Endodermal cell (in vitro differentiated cells): ENCODE results near the gene RPS6KA4. TPM values are rescaled to one million over a fixed set of nuclear protein-coding genes. Genes with fewer than 3 reads are reported as not detected.

Experiments
- DNase-seq: peaks from one replicate; pipeline ENCODE4 v3.0.0-alpha.2; 2017
- H3K27ac ChIP-seq: 2 replicates; pipeline ENCODE4 v1.5.1; 2013; ENCODE audit warnings: mild to moderate bottlenecking, low read depth, low read length, moderate library complexity
- H3K27me3 ChIP-seq: 2 replicates; pipeline ENCODE4 v1.6.1; 2013; ENCODE audit warnings: mild to moderate bottlenecking, low read length, moderate library complexity; ENCODE audit not compliant: insufficient read depth, control insufficient read depth, poor library complexity, severe bottlenecking
- H3K36me3 ChIP-seq: 2 replicates; pipeline ENCODE4 v1.7.0; 2013; ENCODE audit warnings: mild to moderate bottlenecking, low read length, moderate library complexity; ENCODE audit not compliant: control insufficient read depth, insufficient read depth
- H3K4me1 ChIP-seq: one replicate; pipeline ENCODE4 v1.7.0; 2013; ENCODE audit warnings: low read length; ENCODE audit not compliant: control insufficient read depth, insufficient read depth
- H3K4me3 ChIP-seq: 2 replicates; pipeline ENCODE4 v1.5.1; 2013; ENCODE audit warnings: mild to moderate bottlenecking, low read length, moderate library complexity
- H3K9ac ChIP-seq: 2 replicates; pipeline ENCODE4 v1.6.1; 2013; ENCODE audit warnings: mild to moderate bottlenecking, low read length, moderate library complexity; ENCODE audit not compliant: poor library complexity, severe bottlenecking; ENCODE audit errors: extremely low read depth
- H3K9me3 ChIP-seq: 2 replicates; pipeline ENCODE4 v1.6.1; 2013; ENCODE audit warnings: mild to moderate bottlenecking, low read length, moderate library complexity; ENCODE audit not compliant: control insufficient read depth
- H3K27ac Mint-ChIP-seq: 2 replicates; pipeline ENCODE4 v1.8.0; 2020; ENCODE audit warnings: mixed read lengths
- H3K27me3 Mint-ChIP-seq: 2 replicates; pipeline ENCODE4 v1.8.0; 2021; ENCODE audit warnings: mild to moderate bottlenecking, mixed read lengths; ENCODE audit not compliant: insufficient read depth
- H3K36me3 Mint-ChIP-seq: 2 replicates; pipeline ENCODE4 v1.8.0; 2020; ENCODE audit warnings: low read depth, mixed read lengths
- H3K4me1 Mint-ChIP-seq: 2 replicates; pipeline ENCODE4 v1.8.0; 2020; ENCODE audit warnings: mixed read lengths
- H3K4me3 Mint-ChIP-seq: 2 replicates; pipeline ENCODE4 v1.8.0; 2020; ENCODE audit warnings: mild to moderate bottlenecking, moderate library complexity, mixed read lengths
- H3K9me3 Mint-ChIP-seq: 2 replicates; pipeline ENCODE4 v1.8.0; 2020; ENCODE audit warnings: mild to moderate bottlenecking, mixed read lengths
- CTCF ChIP-seq: fragments of 200-600 bp; sonication (generic); conservative IDR thresholded peaks from 2 replicates; pipeline ENCODE4 v1.5.0; 2021; ENCODE audit warnings: antibody characterized with exemption, mild to moderate bottlenecking
- WGBS, 2 experiments: methylation state at CpG; one replicate each; pipeline versions ENCODE4 v1.1.5 to v1.1.7; 2013; ENCODE audit warnings: missing lambda C conversion rate in 2 of 2, mixed read lengths in 1 of 2; ENCODE audit not compliant: insufficient coverage in 1 of 2, insufficient read length in 1 of 2; 5-methylcytosine and 5-hydroxymethylcytosine counted together
- total RNA-seq, 2 donors: library from RNA; stranded (reverse); fragmentation: NEBNext Ultra II Directional in 1 of 2; extraction: Animal tissue kit (Norgen Biotek cat#: 25700) in 1 of 2; gene quantifications; 2 replicates in 1 of 2; 3 replicates in 1 of 2; pipeline ENCODE4 v1.2.1, GENCODE V29; 2021

The RPS6KA4 gene
- total RNA-seq, 2 donors from 2014 or later = 13.5 to 14.5 TPM

- peaks cover 3% of the 10 kb centered on the region for H3K36me3 Mint-ChIP-seq
- Histone ChIP-seq H3K36me3 (no peaks in the 10 kb centered on the region), H3K9me3 (no peaks in the 10 kb centered on the region), H3K4me1 (no peaks in the 10 kb centered on the region), H3K9ac (no peak overlapping the region), H3K27me3 (no peaks in the 10 kb centered on the region), H3K4me3 (no peak overlapping the region), H3K27ac (no peak overlapping the region)
- no peaks in the 10 kb centered on the region for H3K9me3 Mint-ChIP-seq
- no peak overlapping the region for H3K27ac Mint-ChIP-seq
- WGBS, 2 experiments = 93 to 94% methylated on average over 6 to 21 of the region's 21 CpGs
- H3K4me1 Mint-ChIP-seq = peaks cover 7% of the 10 kb centered on the region
- peak overlapping the region; percentile 59 for H3K4me3 Mint-ChIP-seq
- TF ChIP-seq CTCF = no peak
- DNase-seq = no peak
- peaks cover 13% of the 10 kb centered on the region for H3K27me3 Mint-ChIP-seq
Measured at GRCh38 chr11:64341429-64341828, 17.5 kb upstream of the RPS6KA4 start.

- Mint-ChIP-seq H3K36me3 (peaks cover 3% of the 10 kb centered on the region), H3K4me3 (peak overlapping the region; percentile 59), H3K27ac (no peak overlapping the region)
Measured at GRCh38 chr11:64341851-64342791, 16.8 kb upstream of the RPS6KA4 start.

More at GRCh38 chr11:64341851-64342791, 16.8 kb upstream of the RPS6KA4 start:
- DNase-seq = peak; percentile 99
- Histone ChIP-seq H3K36me3 (no peaks in the 10 kb centered on the region), H3K9me3 (no peaks in the 10 kb centered on the region), H3K4me1 (no peaks in the 10 kb centered on the region), H3K27ac (peak overlapping the region; percentile 73), H3K4me3 (peak overlapping the region; percentile 49), H3K27me3 (no peaks in the 10 kb centered on the region), H3K9ac (peak overlapping the region; percentile 34)
- Mint-ChIP-seq H3K9me3 (no peaks in the 10 kb centered on the region), H3K4me1 (peaks cover 7% of the 10 kb centered on the region), H3K27me3 (peaks cover 13% of the 10 kb centered on the region)
- peak; percentile 71 for TF ChIP-seq CTCF
- WGBS, 2 experiments = 29 to 34% methylated on average over 34 to 55 of the region's 55 CpGs
